ENCODE measurements around the gene CCDC8.
"Not testable (repeated sequence)": the region's sequence is repeated elsewhere in the genome, so short reads cannot be mapped to it uniquely, and the experiment has no call there.

CCDC8 gene

GRCh38 chr19:46428239-46429135, 15.1 kb upstream of the CCDC8 start, which contains the start of gene PNMA8C:
Gene PNMA8C, minus strand, starts transcription at chr19:46428936. Its CDS starts 577 bp downstream, at chr19:46428359.
- no peak for DNase-seq (ENCODE audit: low spot score)

- no peak for DNase-seq (ENCODE audit: low spot score)
Observed at GRCh38 chr19:46427518-46428045, 14.2 kb upstream of the CCDC8 start.

- peak; percentile 93 for DNase-seq (ENCODE audit: low spot score)
Observed at GRCh38 chr19:46426506-46427162, 13.3 kb upstream of the CCDC8 start.

- no peak for DNase-seq (ENCODE audit: low spot score)
Observed at GRCh38 chr19:46426035-46426505, 12.7 kb upstream of the CCDC8 start.

GRCh38 chr19:46423188-46423587, 9.8 kb upstream of the CCDC8 start:
- no peak for DNase-seq (ENCODE audit: low spot score)

- DNase-seq (ENCODE audit: low spot score): no peak
Observed at GRCh38 chr19:46422344-46422743, 9.0 kb upstream of the CCDC8 start.

- no peak for DNase-seq (ENCODE audit: low spot score)
Observed at GRCh38 chr19:46420056-46420455, 6.7 kb upstream of the CCDC8 start.

GRCh38 chr19:46415804-46416709, 2.7 kb upstream of the CCDC8 start:
- DNase-seq (ENCODE audit: low spot score): peak; percentile 82

- not testable (repeated sequence) for DNase-seq (ENCODE audit: low spot score)
Observed at GRCh38 chr19:46414899-46415298, 1.5 kb upstream of the CCDC8 start.

- DNase-seq (ENCODE audit: low spot score): no peak
Observed at GRCh38 chr19:46412650-46413261, 608 bp downstream of the CCDC8 start.

- DNase-seq (ENCODE audit: low spot score): no peak
Observed at GRCh38 chr19:46411925-46412649, 1.3 kb downstream of the CCDC8 start.

GRCh38 chr19:46411088-46411924, 2.1 kb downstream of the CCDC8 start:
- no peak for DNase-seq (ENCODE audit: low spot score)

- DNase-seq (ENCODE audit: low spot score): no peak
Observed at GRCh38 chr19:46410205-46411087, 2.9 kb downstream of the CCDC8 start.

- no peak for DNase-seq (ENCODE audit: low spot score)
Observed at GRCh38 chr19:46409191-46409590, 4.2 kb downstream of the CCDC8 start.

- no peak for DNase-seq (ENCODE audit: low spot score)
Observed at GRCh38 chr19:46408664-46409039, 4.7 kb downstream of the CCDC8 start.

- DNase-seq (ENCODE audit: low spot score): no peak
Observed at GRCh38 chr19:46407856-46408663, 5.3 kb downstream of the CCDC8 start.

- DNase-seq (ENCODE audit: low spot score): no peak
Observed at GRCh38 chr19:46406976-46407375, 6.4 kb downstream of the CCDC8 start.

All from HuH-7 (cell line).